NAMALWA (cell line): Measurements from ENCODE around the gene KLHL6.
"Not testable (repeated sequence)": the region's sequence is repeated elsewhere in the genome, so short reads cannot be mapped to it uniquely, and the experiment has no call there.

Source experiments
- DNase-seq: peaks from one replicate; pipeline ENCODE4 v3.0.0-alpha.2; 2015; ENCODE audit warnings: low spot score

Gene KLHL6

DNA sequence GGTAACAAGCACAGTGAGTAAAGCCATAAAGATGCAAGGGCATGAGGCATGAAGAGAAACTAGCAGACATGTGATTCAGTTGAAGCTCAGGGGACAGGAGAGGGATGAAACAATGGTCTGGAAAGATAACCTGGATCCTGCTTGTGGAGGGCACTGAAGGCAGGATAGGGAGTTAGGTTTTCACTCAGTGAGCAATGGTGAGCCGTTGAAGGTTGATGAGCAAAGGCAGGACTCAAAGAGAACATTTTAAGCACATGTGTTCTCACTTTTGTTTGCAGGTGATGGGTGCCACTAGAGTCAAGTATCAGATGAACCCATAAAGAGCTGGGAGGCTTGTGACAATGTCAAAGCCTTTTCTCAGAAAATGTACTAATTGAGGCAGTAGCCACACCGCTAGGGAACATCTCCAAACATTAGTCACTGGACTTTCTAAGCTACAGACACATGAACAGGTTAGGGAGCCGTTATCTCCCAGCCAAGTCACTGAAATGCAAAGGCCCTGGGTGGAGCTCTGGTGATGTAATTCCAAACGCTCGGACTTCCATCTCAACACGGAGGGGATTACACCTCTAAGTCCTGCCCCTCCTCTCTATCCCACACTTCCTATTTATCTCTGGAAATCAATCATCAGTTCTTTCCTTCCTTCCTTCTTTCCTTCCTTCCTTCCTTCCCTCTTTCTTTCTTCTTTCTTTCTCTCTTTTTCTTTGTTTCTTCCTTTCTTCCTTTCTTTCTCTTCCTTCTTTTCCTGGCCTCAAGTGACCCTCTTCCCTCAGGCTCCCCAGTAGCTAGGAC, 22.7 kb downstream of the KLHL6 start:
- DNase-seq: no peak

DNA sequence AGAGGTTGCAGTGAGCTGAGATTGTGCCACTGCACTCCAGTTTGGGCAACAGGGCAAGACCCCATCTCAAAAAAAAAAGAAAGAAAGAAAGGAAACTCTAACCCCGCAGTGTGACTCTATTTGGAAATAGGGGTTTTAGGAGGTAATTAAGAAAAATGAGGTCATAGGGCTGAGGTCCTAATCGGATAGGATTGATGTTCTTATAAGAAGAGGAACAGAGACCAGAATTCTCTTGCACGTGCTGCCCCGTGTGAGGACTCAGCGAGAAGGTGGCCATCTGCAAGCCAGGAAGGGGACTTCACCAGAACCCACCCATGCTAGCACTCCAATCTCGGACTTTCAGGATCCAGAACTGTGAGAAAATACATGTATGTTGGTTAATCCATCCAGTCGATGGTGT, 25.8 kb downstream of the KLHL6 start:
- DNase-seq: no peak

DNA sequence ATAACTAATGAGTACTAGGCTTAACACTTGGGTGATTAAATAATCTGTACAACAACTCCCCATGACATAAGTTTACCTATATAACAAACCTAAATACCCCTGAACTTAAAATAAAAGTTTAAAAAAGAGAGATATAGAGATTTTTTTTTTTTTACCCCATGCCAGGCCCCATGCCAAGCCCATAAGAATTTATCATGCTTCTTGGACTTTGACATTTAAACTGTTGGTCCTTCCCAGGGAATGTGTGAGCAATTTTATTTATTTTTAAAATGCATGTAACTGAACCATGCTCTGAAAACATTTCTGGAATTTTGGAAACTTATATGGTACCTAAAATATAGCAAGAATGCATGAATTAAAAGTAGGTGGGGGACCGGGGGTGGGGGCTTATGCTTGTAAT, 26.3 kb downstream of the KLHL6 start:
- DNase-seq: no peak

DNA sequence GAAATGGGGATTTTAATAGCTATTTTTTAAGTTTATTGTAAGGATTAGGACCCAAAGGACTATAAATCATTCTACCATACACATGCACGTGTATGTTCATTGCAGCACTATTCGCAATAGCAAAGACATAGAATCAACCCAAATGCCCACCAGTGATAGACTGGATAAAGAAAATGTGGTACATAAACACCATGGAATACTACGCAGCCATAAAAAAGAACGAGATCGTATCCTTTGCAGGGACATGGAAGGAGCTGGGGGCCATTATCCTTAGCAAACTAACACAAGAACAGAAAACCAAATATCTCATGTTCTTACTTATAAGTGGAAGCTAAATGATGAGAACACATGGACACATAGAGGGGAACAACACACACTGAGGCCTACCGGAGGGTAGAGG, 26.7 kb downstream of the KLHL6 start:
- not testable (repeated sequence) for DNase-seq

DNA sequence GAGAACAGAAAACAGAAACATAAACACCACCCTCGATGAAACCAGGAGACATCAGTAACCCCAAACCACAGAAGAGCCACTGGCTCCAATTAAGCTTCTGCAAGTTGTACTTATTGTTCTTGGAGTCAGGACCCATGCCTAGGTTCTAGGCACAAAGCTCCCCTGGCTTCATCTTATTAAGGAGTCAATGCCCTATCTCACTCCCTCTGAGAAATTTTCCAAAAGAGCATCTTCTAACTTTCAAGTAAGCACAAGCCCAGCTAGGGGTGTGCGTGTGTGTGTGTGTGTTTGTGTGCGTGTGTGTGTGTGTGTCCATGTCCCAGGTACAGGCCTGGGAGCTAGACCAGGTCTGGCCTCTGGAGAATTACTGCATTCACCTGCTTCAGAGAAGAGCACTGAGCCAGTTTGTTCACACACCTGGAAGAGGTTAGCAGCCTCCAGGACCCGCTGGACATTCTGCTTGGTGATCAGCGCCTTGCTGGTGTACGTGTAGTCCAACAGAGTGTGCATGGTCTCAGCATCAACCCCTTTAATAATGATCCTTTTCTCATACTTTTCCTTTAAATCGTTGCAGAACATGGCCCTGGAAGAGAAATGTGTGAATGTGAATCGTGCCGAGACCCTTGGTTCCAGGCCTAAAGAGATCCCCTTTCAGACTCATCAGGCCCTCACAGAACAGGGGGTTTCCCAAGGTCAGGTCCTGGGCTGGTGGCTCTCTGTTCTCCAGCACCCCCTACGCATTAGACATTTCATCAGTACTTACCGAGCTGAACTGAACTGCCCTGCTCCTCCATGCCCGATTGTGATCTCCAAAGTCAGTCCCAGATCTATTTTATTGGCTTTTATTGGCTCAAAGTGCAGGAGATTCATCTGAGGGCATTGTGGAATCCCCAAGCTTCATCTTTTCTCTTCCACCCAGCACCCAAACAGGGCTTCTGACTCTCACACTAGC, 27.8 kb downstream of the KLHL6 start:
- DNase-seq: peak; percentile 39

DNA sequence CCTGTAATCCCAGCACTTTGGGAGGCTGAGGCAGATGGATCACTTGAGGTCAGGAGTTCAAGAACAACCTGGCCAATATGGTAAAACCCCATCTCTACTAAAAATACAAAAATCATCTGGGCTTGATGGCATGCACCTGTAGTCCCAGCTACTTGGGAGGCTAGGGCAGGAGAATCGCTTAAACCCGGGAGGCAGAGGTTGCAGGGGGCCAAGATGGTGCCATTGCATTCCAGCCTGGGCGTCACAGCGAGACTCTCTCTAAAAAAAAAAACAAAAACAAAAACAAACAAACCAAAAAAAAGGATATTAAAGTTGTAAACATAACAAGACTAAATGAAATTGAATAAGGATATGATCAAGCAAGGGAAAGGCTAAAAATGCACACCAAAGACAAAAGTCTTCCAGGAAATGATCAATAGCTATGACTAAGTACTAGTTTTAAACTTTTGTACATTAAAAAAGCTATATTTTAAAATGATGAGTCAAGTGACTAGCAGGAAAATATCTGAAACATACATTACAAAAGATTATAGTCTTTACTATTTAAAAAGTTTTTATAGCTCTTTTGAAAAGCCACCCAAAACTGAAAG, 28.6 kb downstream of the KLHL6 start:
- DNase-seq: no peak

DNA sequence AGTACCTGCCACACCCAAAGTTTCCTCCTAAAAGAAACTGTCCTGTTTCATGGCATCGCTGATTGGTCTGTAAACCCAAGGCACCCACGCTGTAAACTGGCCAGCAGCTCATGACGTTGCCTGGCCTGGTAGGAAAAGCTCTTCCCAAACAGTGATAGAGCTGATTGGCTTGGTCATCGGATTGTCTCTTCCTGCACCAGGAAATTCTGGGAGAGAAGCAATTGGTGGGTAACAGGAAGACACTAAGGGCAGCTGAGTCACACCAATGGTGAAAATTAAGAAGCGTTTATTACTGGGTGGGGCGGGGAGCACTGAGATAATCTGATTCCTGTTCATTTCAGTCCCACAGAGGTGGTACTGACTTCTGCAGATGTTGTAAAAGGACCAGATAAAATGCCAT, 31.0 kb downstream of the KLHL6 start:
- no peak for DNase-seq

DNA sequence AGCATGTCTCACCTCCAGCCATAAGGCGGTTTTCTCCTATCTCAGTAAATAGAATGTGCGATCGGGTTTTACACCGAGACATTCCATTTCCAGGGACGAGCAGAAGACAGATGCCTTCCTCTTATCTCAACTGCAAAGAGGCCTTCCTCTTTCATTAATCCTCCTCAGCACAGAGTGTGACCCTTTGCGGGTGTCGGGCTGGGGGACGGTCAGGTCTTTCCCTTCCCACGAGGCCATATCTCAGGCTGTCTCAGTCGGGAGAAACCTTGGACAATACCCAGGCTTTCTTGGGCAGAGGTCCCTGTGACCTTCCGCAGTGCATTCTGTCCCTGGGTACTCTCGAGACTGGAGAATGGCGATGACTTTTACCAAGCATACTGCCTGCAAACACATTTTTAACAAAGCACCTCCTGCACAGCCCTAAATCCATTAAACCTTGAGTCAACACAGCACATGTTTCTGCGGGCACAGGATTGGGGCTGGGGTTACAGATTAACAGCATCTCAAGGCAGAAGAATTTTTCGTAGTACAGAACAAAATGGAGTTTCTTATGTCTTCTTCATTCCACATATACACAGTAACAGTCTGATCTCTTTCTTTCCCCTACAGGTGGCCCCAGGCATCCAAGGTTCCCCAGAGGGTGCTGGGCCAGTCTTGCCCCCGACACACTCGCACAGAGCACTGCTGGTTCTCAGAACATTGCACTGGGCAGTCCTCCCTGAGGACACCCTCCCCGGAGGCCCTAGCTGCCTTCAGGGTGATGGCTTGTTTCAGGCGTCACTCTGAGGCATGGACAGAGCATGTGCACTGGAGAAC, 34.6 kb downstream of the KLHL6 start:
- DNase-seq: not testable (repeated sequence)

DNA sequence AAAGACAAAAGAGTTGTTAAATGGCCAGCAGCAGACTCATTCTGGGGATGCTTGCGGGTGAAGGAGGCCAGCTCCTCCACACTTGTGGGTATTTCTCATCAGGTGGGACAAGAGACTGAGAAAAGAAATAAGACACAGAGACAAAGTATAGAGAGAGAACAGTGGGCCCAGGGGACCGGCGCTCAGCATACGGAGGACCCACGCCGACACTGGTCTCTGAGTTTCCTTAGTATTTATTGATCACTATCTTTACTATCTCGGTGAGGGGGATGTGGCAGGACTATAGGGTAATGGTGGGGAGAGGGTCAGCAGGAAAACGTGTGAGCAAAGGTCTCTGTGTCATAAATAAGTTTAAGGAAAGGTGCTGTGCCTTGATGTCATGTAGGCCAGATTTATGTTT, 35.2 kb downstream of the KLHL6 start:
- DNase-seq: not testable (repeated sequence)

DNA sequence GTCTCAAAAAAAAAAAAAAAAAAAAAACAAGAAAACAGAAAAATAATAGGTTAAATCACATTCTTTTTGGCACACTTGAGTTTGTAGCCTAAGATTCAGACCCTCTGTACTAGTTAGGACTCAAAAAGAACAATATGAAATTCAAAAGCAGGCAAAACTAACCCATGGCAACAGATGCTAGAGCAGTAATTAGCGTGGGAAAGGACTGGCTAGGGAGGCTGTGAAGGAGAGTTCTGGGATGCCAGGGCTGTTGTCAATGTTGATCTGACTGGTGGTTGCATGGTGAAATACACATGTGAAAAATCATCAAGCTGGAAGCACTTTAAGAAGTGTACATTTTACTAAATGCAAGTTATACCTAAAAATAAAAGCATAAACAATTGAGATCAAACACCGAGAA, 35.6 kb downstream of the KLHL6 start:
- no peak for DNase-seq

DNA sequence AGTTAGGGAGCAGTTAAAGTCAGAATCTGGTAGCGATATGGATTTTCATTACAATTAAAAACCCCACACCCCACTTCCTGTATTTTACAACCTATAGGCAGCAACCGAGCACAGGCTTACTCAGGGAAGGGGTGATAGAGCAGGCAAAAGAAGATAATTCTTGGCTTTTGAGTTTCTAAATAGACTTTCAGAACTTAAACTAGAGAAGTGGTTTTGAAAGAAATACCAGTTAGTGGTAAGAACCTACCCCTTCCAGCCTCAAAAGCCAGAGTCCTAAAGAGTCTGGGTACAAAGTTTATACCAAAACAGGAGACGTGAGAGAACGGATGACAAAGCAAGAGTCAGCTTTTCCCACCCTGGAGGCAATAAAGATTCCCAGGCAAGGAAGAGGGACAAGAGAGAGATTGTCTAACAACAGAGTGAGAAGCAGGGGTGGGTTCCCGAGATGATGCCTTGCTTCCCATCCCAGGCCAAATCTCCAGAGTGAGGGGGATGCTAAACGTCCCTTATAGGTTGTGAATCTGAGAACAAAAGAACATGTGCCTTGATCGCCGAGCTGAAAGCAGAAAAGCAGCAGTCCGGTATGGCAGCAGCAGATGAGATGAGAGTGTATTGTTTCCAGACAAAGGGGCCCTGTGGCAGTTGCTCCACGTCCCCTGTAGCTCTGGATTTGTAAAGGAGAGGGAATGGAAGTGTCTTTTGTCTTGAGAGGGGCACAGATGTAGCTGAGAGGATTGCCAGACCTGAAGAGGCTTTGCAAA, 36.8 kb downstream of the KLHL6 start:
- no peak for DNase-seq

DNA sequence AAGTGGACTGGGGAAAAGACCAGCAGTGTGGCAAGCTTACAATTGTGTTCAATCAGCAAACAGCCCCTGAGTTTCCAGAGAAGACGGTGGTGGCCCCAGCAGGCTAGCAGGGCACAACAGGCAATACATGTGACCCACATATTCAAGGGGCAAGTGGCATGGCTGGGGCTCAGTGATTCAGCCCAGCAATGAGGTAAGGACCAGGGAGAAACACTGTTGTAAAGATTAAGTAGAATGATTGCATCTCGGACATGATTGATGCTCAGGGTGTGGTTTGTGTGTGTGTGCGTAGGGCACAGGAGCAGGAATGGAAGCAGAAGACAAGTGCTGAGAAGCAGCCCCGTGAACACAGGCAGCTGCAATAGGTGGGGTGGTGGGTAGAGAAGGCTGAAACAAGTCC, 37.9 kb downstream of the KLHL6 start:
- DNase-seq: no peak

DNA sequence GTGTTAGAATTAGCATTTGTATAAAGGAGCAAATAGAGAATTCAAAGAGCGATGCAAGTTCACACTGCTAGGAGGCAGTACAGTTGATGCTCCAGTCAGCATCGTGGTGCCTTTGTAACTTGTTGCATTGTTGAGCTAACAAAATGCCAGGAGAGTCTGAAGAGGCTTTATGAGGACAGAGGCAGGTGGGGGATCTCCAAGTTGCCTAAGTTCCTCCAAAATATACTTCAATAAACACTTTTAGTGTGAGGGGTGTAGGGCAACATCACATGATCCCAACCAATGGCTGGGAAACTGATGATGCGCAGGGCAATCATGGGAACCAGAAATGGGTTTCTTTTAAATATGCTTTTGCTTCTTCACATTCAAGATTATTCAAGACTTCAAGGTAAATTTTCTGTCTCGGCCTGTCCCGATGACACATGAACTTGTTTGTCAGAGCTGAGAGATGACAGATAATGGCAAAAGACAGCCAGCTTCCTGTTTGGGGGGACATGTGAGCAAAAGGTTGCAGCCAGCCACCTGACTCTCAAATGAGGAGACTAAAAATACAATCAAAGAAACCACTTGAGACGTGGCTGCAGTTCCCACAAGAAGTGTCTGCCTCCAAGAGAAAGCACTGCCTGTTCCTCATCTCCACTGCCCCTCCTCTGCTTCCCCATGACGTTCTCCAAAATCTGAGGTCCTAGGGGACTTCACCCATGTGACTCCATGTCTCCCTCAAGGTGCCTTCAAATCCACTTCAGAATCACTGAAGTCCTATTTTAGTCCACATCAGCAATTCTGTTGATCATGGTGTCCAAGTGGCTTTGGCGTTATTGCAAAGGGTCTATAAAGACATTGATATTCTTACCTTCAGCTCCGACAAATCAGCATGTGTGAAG, 39.3 kb downstream of the KLHL6 start:
- peak; percentile 94 for DNase-seq

DNA sequence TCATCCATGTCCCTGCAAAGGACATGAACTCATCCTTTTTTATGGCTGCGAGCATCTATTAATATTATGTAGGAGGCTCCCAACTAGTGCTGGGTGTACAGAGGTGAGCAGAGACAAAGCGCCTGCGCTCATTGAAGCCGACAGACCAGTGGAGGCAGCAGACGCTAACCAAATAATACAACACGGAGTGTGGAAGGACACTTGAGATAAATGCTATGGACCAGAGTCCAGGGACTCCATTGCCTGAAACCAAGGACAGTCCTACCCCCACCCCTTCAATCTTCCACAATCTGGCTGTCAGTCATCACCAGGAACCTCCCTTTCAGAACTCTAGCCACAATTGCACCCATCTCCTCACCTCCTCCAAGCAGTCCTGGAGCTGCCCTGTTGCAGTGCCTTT, 41.5 kb downstream of the KLHL6 start:
- DNase-seq: no peak

DNA sequence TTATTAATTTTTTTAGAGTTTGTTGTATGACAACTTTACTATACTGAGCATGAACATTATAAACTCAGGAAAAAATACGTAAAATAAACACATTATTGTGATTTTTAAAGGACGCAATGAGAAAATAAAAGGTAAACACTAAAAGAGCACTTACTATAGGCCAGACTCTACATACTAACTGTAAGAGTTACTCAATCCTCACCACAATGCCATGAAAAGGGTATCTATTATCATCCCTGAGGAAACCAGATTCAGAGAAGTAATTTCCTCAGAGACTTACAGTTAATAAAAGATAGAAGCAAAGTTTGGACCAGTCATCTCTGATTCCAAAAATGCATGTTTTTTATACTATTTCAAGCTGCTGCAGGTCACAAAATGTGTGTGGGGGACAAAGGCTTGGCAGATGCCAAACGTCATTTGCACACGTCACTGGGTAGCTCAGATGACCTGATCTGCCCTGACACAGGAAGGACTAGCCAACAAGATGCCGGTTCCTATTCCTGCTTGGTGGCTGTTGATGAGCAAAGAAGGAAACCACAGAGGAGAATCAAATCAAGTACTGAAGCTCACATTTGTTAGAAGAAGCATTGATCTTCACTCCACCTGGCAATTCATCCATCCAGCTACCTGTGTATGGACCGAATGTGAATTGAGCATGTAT, 42.3 kb downstream of the KLHL6 start:
- peak; percentile 75 for DNase-seq

DNA sequence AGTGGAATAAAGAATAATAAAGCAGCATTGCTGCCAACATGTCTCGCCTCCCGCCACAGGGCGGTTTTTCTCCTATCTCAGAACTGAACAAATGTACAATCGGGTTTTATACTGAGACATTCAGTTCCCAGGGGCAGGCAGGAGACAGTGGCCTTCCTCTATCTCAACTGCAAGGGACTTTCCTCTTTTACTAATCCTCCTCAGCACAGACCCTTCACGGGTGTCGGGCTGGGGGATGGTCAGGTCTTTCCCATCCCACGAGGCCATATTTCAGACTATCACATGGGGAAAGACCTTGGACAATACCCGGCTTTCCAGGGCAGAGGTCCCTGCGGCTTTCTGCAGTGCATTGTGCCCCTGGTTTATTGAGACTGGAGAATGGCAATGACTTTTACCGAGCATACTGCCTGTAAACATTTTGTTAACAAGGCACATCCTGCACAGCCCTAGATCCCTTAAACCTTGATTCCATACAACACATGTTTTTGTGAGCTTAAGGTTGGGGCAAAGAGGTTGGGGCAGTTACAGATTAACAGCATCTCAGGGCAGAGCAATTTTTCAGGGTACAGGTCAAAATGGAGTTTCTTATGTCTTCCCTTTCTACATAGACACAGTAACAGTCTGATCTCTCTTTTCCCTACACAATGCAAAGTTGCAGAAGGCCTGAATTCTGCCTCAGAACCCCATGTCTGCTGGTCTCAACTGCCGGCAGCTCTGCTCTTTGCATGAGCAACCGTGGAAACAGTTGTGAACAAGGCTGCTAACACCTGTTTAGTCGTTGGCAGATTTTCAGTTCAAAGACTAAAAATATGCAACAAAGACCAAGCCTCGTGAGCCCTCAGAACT, 44.0 kb downstream of the KLHL6 start:
- peak; percentile 93 for DNase-seq

DNA sequence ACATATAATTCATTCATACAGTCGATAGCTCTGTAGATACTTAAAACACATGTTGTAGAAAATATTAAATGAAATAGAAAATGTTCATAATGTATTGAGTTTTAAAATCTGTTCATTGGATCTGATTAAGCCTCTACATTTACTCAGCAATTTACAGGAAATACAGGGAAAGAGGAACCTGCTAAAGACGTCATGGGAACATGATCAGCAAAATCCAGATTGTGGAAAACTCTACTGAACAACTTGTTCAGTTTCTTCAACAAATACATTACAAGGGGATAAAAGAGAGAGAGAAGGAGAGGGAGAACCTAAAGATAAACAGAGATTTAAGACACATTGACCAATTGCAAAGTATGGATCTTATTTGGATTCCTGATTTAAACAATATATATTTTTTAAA, 46.7 kb downstream of the KLHL6 start:
- no peak for DNase-seq

DNA sequence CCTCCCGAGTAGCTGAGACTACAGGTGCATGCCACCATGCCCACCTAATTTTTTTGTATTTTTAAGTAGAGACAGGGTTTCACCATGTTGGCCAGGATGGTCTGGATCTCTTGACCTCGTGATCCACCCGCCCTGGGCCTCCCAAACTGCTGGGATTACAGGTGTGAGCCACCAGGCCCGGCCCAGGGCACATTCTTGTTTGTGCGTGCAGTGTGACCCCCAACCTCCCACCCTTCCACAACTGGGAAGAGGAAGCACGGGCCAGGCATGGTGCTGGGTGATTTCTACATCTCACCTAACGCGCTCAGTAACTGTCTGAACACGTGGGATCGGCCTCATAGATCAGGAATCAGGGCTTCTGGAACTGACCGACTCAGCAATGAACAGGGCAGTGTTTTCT, 48.0 kb downstream of the KLHL6 start:
- DNase-seq: no peak
